GM18517 (cell line): Measurements from ENCODE around the gene TAAR1.
"Not testable (repeated sequence)": the region's sequence is repeated elsewhere in the genome, so short reads cannot be mapped to it uniquely, and the experiment has no call there.

Experiments
- ATAC-seq: cut with Tn5 transposase; IDR thresholded peaks from one replicate; pipeline ENCODE4 v1.9.1; 2021; ENCODE audit warnings: mild to moderate bottlenecking, moderate library complexity; ENCODE audit not compliant: unreplicated experiment

TAAR1 gene

GRCh38 chr6:132663661-132664060 lies 4.7 kb upstream of the TAAR1 start:
- ATAC-seq: no peak

- ATAC-seq: no peak
Observed at GRCh38 chr6:132661906-132662305, 2.9 kb upstream of the TAAR1 start.

- ATAC-seq: no peak
Observed at GRCh38 chr6:132651062-132651461, 7.9 kb downstream of the TAAR1 start.

GRCh38 chr6:132650429-132650828 lies 8.6 kb downstream of the TAAR1 start:
- ATAC-seq: no peak

- ATAC-seq: no peak
Observed at GRCh38 chr6:132648828-132649227, 10.2 kb downstream of the TAAR1 start.

- peak; percentile 85 for ATAC-seq
Observed at GRCh38 chr6:132648356-132648755, 10.6 kb downstream of the TAAR1 start.

GRCh38 chr6:132643547-132643946 lies 15.4 kb downstream of the TAAR1 start:
- no peak for ATAC-seq

GRCh38 chr6:132637135-132637534 lies 21.8 kb downstream of the TAAR1 start:
- ATAC-seq: not testable (repeated sequence)

GRCh38 chr6:132635906-132636305 lies 23.1 kb downstream of the TAAR1 start:
- not testable (repeated sequence) for ATAC-seq

GRCh38 chr6:132635288-132635687 lies 23.7 kb downstream of the TAAR1 start:
- not testable (repeated sequence) for ATAC-seq

- no peak for ATAC-seq
Observed at GRCh38 chr6:132634796-132635195, 24.2 kb downstream of the TAAR1 start.

- ATAC-seq: no peak
Observed at GRCh38 chr6:132633362-132633761, 25.6 kb downstream of the TAAR1 start.

- no peak for ATAC-seq
Observed at GRCh38 chr6:132624175-132624574, 34.8 kb downstream of the TAAR1 start, which contains the start of gene TAAR2. Gene TAAR2, minus strand, starts transcription at chr6:132624275. Its CDS starts 0 bp downstream, at chr6:132624275.

- no peak for ATAC-seq
Observed at GRCh38 chr6:132623106-132623845, 35.7 kb downstream of the TAAR1 start.

GRCh38 chr6:132616677-132617076 lies 42.3 kb downstream of the TAAR1 start:
- ATAC-seq: no peak

- peak; percentile 77 for ATAC-seq
Observed at GRCh38 chr6:132614554-132614953, 44.4 kb downstream of the TAAR1 start.

GRCh38 chr6:132612449-132613108 lies 46.4 kb downstream of the TAAR1 start:
- ATAC-seq: peak; percentile 45

- ATAC-seq: no peak
Observed at GRCh38 chr6:132611616-132612015, 47.4 kb downstream of the TAAR1 start.

- peak; percentile 68 for ATAC-seq
Observed at GRCh38 chr6:132607544-132608233, 51.3 kb downstream of the TAAR1 start.

- ATAC-seq: no peak
Observed at GRCh38 chr6:132604635-132605152, 54.3 kb downstream of the TAAR1 start.

- not testable (repeated sequence) for ATAC-seq
Observed at GRCh38 chr6:132600900-132601299, 58.1 kb downstream of the TAAR1 start.
